ENCODE data around the gene RIC3. TPM values are rescaled to one million over a fixed set of nuclear protein-coding genes. Genes with fewer than 3 reads are reported as not detected.

Gene RIC3
- total and polyA plus RNA-seq, 10 donors = 11.6 to 32.7 (median 23.3) TPM

GRCh38 chr11:8069771-8070170, 99.1 kb downstream of the RIC3 start:
- Histone ChIP-seq H3K4me3 (no peak overlapping the region), H3K27ac (no peak overlapping the region), H3K4me1 (peaks cover 0 to 11% (median 0%) of the 10 kb centered on the region in 6 donors), H3K36me3 (no peaks in the 10 kb centered on the region), H3K9me3 (no peaks in the 10 kb centered on the region), H3K27me3 (replicated peaks in 1 of 7) (peaks cover 0 to 26% (median 0%) of the 10 kb centered on the region in 7 donors)
- 80 to 85% (median 84%) methylated on average over 8 of the region's 8 CpGs for WGBS, 5 donors
- no peak for DNase-seq
- intact Hi-C loops (cut with DNase I; ENCODE audit: low total_unique reads) = no loop called here
- no peak for TF ChIP-seq CTCF (IDR thresholded peaks at IDR 0.05 in 8 of 11, conservative IDR thresholded peaks at IDR 0.05 in 3 of 11)
- no peak for TF ChIP-seq POLR2A (IDR thresholded peaks at IDR 0.05)
- TF ChIP-seq POLR2AphosphoS5 (IDR thresholded peaks at IDR 0.05) = no peak

DNA sequence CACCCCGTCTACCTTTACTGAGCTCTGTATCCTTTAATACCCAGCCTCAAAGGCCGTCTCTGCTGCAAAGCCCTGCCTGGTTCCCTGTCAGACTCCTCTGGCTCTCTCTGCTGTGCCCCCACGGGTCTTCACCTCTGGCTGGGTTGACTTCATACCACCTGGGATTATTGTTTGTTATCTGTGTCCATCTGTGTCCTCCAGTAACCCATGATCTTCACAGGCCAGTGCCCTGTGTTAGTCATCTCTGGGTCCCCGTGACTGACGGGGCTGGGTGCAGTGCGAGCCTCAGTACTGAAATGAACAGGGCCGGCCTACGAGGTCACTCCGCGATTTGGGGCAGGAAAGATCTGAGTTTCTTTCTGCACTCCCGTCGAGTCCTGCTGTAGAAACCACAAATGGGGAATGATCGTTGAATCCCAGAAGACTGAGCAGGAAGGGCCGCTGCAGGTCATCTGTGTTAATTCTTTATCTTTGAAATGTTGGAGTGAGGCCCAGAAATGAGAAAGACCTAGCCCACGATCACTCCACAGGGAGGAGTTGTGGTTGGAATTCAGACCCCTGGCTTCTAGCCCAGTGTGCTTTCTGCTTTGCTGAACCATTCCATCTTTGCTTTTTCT, 100.1 kb downstream of the RIC3 start:
- Histone ChIP-seq H3K4me1 (peaks cover 0 to 11% (median 0%) of the 10 kb centered on the region in 6 donors), H3K36me3 (no peaks in the 10 kb centered on the region), H3K4me3 (no peak overlapping the region), H3K9me3 (no peaks in the 10 kb centered on the region), H3K27me3 (replicated peaks in 1 of 7) (peaks cover 0 to 26% (median 0%) of the 10 kb centered on the region in 7 donors), H3K27ac (peak overlapping the region in 2 of 8 donors; percentile 21 to 24)
- DNase-seq = peak; percentile 51
- intact Hi-C loops (cut with DNase I; ENCODE audit: low total_unique reads) = no loop called here
- WGBS, 5 donors = 32 to 58% (median 46%) methylated on average over 15 of the region's 15 CpGs
- TF ChIP-seq POLR2AphosphoS5 (IDR thresholded peaks at IDR 0.05) = no peak
- no peak for TF ChIP-seq POLR2A (IDR thresholded peaks at IDR 0.05)
- TF ChIP-seq CTCF (IDR thresholded peaks at IDR 0.05 in 8 of 11, conservative IDR thresholded peaks at IDR 0.05 in 3 of 11) = no peak

- TF ChIP-seq POLR2A (IDR thresholded peaks at IDR 0.05) (no peak), POLR2AphosphoS5 (IDR thresholded peaks at IDR 0.05) (no peak), CTCF (IDR thresholded peaks at IDR 0.05 in 8 of 11, conservative IDR thresholded peaks at IDR 0.05 in 3 of 11) (no peak)
- Histone ChIP-seq H3K27ac (peak overlapping the region in 1 of 8 donors; percentile 21), H3K9me3 (no peaks in the 10 kb centered on the region), H3K4me3 (no peak overlapping the region), H3K27me3 (replicated peaks in 1 of 7) (peaks cover 0 to 26% (median 0%) of the 10 kb centered on the region in 7 donors), H3K36me3 (no peaks in the 10 kb centered on the region), H3K4me1 (peaks cover 0 to 11% (median 0%) of the 10 kb centered on the region in 6 donors)
- peak; percentile 47 for DNase-seq
- WGBS, 5 donors = 66 to 75% (median 74%) methylated on average over 13 of the region's 13 CpGs
- intact Hi-C loops (cut with DNase I; ENCODE audit: low total_unique reads) = no loop called here
These were observed 100.8 kb downstream of the RIC3 start for GRCh38 chr11:8067929-8068575.

DNA sequence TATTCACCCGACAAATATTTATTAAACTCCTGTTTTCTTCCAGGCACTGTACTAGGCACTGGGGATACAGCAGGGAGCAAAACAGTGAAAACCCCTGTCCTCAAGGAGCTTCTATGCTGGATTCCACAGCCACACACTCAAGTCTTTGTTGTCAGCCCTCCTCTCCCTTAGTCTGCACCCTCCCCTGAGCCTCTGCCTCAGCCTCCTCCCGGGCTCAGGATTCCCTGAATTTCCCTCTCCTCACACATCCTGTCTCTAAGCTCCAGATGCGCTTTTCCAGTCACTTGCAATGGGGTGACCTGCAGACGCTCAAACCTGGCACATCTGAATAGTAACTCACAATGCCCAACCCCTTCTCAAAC, 101.3 kb downstream of the RIC3 start:
- no peaks in the 10 kb centered on the region for H3K36me3 ChIP-seq
- intact Hi-C loops (cut with DNase I; ENCODE audit: low total_unique reads) = no loop called here
- H3K27ac ChIP-seq = no peak overlapping the region
- peaks cover 0 to 11% (median 0%) of the 10 kb centered on the region in 6 donors for H3K4me1 ChIP-seq
- DNase-seq = no peak
- H3K27me3 ChIP-seq (replicated peaks in 1 of 7) = peaks cover 0 to 21% (median 0%) of the 10 kb centered on the region in 7 donors
- 84 to 89% (median 88%) methylated on average over 4 of the region's 4 CpGs for WGBS, 5 donors
- no peaks in the 10 kb centered on the region for H3K9me3 ChIP-seq
- TF ChIP-seq CTCF (IDR thresholded peaks at IDR 0.05 in 8 of 11, conservative IDR thresholded peaks at IDR 0.05 in 3 of 11) = no peak
- no peak for TF ChIP-seq POLR2A (IDR thresholded peaks at IDR 0.05)
- no peak for TF ChIP-seq POLR2AphosphoS5 (IDR thresholded peaks at IDR 0.05)
- H3K4me3 ChIP-seq = no peak overlapping the region
